HCT116 (cell line): ENCODE results near the gene ARFGAP1. TPM values are rescaled to one million over a fixed set of nuclear protein-coding genes. Genes with fewer than 3 reads are reported as not detected.

Source experiments
- ATAC-seq: fragments of 200-7000 bp; cut with Tn5 transposase; 2 replicates; pipeline ENCODE4 v1.9.1; 2020; ENCODE audit warnings: mild to moderate bottlenecking, moderate library complexity
- BruUV-seq: library from RNA; stranded (reverse); fragments of 400-500 nt; replicated peaks from 2 replicates; lab custom pipeline; 2021; lab: Mats Ljungman, UMichigan
- CTCF ChIA-PET: fragments of 300-600 bp; sonication (Branson Sonifier 250); formaldehyde crosslinking; loops from one replicate; lab custom pipeline; 2021; ENCODE audit warnings: antibody characterized with exemption; lab: Charles Lee
- POLR2A ChIA-PET: fragments of 300-600, 350-600 bp; sonication (Branson Sonifier 250); formaldehyde crosslinking; loops from one replicate; lab custom pipeline; 2021; ENCODE audit warnings: antibody characterized with exemption; lab: Charles Lee
- RAD21 ChIA-PET, 2 experiments: fragments of 300-600 bp; sonication (Branson Sonifier 250); formaldehyde crosslinking; loops; one replicate each; lab custom pipeline; 2023; ENCODE audit warnings: low total read pairs in 2 of 2; ENCODE audit not compliant: uncharacterized antibody in 2 of 2, unreplicated experiment in 2 of 2, low non-redundant PET in 1 of 2; lab: Charles Lee
- DNase-seq: peaks from one replicate; pipeline ENCODE4 v3.0.0-alpha.2; 2010; ENCODE audit warnings: low read depth, low spot score
- H2AFZ ChIP-seq: fragments of 200-600 bp; shearing (Covaris generic), sonication (generic); 2 replicates; pipeline ENCODE4 v1.6.1; 2017; ENCODE audit warnings: low read depth, mixed run types, mixed read lengths, antibody characterized with exemption, low read length; ENCODE audit not compliant: poor library complexity, severe bottlenecking
- H3K27ac ChIP-seq: 2 replicates; pipeline ENCODE4 v1.5.1; 2012; ENCODE audit warnings: low read depth, low read length
- H3K27me3 ChIP-seq: fragments of 200-600 bp; sonication (generic); 2 replicates; pipeline ENCODE4 v1.6.1; 2016; ENCODE audit warnings: mixed run types, low read length, mixed read lengths; ENCODE audit not compliant: insufficient read depth
- H3K36me3 ChIP-seq, 2 experiments: fragments of 200-500 bp in 1 of 2; fragments of 200-600 bp in 1 of 2; sonication (Bioruptor generic) in 1 of 2; sonication (generic) in 1 of 2; 2 replicates each; pipeline versions ENCODE4 v1.5.1 to v1.6.1; 2014 to 2016; ENCODE audit warnings: low read length in 2 of 2, inconsistent platforms in 1 of 2, mixed read lengths in 1 of 2, mixed run types in 1 of 2; ENCODE audit not compliant: insufficient read depth in 2 of 2, control insufficient read depth in 1 of 2
- H3K4me1 ChIP-seq, 2 experiments: fragments of 200-600 bp in 1 of 2; sonication (generic) in 1 of 2; 2 replicates each; pipeline versions ENCODE4 v1.5.1 to v1.6.1; 2012 to 2017; ENCODE audit warnings: low read length in 2 of 2, inconsistent platforms in 1 of 2, mild to moderate bottlenecking in 1 of 2, mixed read lengths in 1 of 2, mixed run types in 1 of 2, moderate library complexity in 1 of 2; ENCODE audit not compliant: insufficient read depth in 2 of 2, control insufficient read depth in 1 of 2
- H3K4me2 ChIP-seq: fragments of 200-600 bp; sonication (generic); 2 replicates; pipeline ENCODE4 v1.6.1; 2017; ENCODE audit warnings: mixed run types, low read length, mixed read lengths
- H3K4me3 ChIP-seq, 2 experiments: fragments of 200-600 bp in 1 of 2; sonication (generic) in 1 of 2; replicated peaks in 1 of 2; 2 replicates each; pipeline ENCODE4 v1.5.1; 2011 to 2016; ENCODE audit warnings: low read length in 2 of 2, control low read depth in 1 of 2, low read depth in 1 of 2, mild to moderate bottlenecking in 1 of 2, mixed read lengths in 1 of 2, mixed run types in 1 of 2
- H3K79me2 ChIP-seq: fragments of 200-600 bp; sonication (generic); 2 replicates; pipeline ENCODE4 v1.6.1; 2017; ENCODE audit warnings: mild to moderate bottlenecking, mixed run types, low read length, moderate library complexity, mixed read lengths; ENCODE audit not compliant: insufficient read depth
- H3K9ac ChIP-seq: fragments of 200-600 bp; sonication (generic); 2 replicates; pipeline ENCODE4 v1.6.1; 2016; ENCODE audit warnings: low read length, mixed read lengths
- H3K9me2 ChIP-seq: fragments of 200-600 bp; sonication (generic), shearing (Covaris generic); 2 replicates; pipeline ENCODE4 v1.6.1; 2017; ENCODE audit warnings: mixed run types, mild to moderate bottlenecking, moderate library complexity; ENCODE audit not compliant: insufficient read depth
- H3K9me3 ChIP-seq, 2 experiments: fragments of 200-500 bp in 1 of 2; fragments of 200-600 bp in 1 of 2; sonication (Bioruptor generic) in 1 of 2; sonication (generic) in 1 of 2; 2 replicates each; pipeline ENCODE4 v1.6.1; 2014 to 2017; ENCODE audit warnings: low read length in 2 of 2, mixed read lengths in 2 of 2, inconsistent platforms in 1 of 2, low read depth in 1 of 2, mild to moderate bottlenecking in 1 of 2, mixed run types in 1 of 2, moderate library complexity in 1 of 2; ENCODE audit not compliant: control insufficient read depth in 1 of 2, insufficient read depth in 1 of 2
- H4K20me1 ChIP-seq: fragments of 200-600 bp; sonication (generic), shearing (Covaris generic); 2 replicates; pipeline ENCODE4 v1.6.1; 2017; ENCODE audit warnings: mixed run types, mild to moderate bottlenecking, moderate library complexity; ENCODE audit not compliant: insufficient read depth
- CBX3 ChIP-seq: IDR thresholded peaks from 2 replicates; pipeline ENCODE4 v1.6.1; 2012; ENCODE audit warnings: low read depth
- CEBPB ChIP-seq: IDR thresholded peaks from 2 replicates; pipeline ENCODE4 v1.6.1; 2012; ENCODE audit warnings: low read depth
- EGR1 ChIP-seq: IDR thresholded peaks from 2 replicates; pipeline ENCODE4 v1.6.1; 2012; ENCODE audit warnings: low read depth
- EZH2 ChIP-seq: fragments of 200-600 bp; sonication (generic); IDR thresholded peaks from 2 replicates; pipeline ENCODE4 v1.6.1; 2017; ENCODE audit warnings: antibody characterized with exemption, mixed run types
- EZH2phosphoT487 ChIP-seq: fragments of 200-600 bp; IDR thresholded peaks from 2 replicates; pipeline ENCODE4 v1.6.1; 2018; ENCODE audit warnings: antibody characterized with exemption, borderline replicate concordance
- JUND ChIP-seq: IDR thresholded peaks from 2 replicates; pipeline ENCODE4 v1.6.1; 2012
- MAX ChIP-seq: IDR thresholded peaks from 2 replicates; pipeline ENCODE4 v1.6.1; 2012
- POLR2AphosphoS5 ChIP-seq: IDR thresholded peaks from 2 replicates; pipeline ENCODE4 v1.6.1; 2011; ENCODE audit warnings: mild to moderate bottlenecking, low read depth, low read length, moderate library complexity
- RAD21 ChIP-seq: IDR thresholded peaks from 2 replicates; pipeline ENCODE4 v1.6.1; 2012; ENCODE audit warnings: low read depth, mild to moderate bottlenecking
- SIN3A ChIP-seq: IDR thresholded peaks from 2 replicates; pipeline ENCODE4 v1.6.1; 2012; ENCODE audit warnings: low read depth
- SP1 ChIP-seq: IDR thresholded peaks from 2 replicates; pipeline ENCODE4 v1.6.1; 2012; ENCODE audit warnings: low read depth
- TCF7L2 ChIP-seq: IDR thresholded peaks from 2 replicates; pipeline ENCODE4 v1.7.0; 2011; ENCODE audit warnings: borderline replicate concordance, inconsistent platforms; ENCODE audit not compliant: insufficient read depth, insufficient read length; ENCODE audit errors: extremely low read depth
- YY1 ChIP-seq: IDR thresholded peaks from 2 replicates; pipeline ENCODE4 v1.6.1; 2011; ENCODE audit warnings: low read length, low read depth, moderate library complexity, mild to moderate bottlenecking; ENCODE audit not compliant: insufficient replicate concordance; ENCODE audit errors: extremely low read depth
- ZFX ChIP-seq: fragments of 450-650 bp; IDR thresholded peaks from 2 replicates; pipeline ENCODE4 v1.6.1; 2017
- intact Hi-C: fragments of 100-400 bp; cut with micrococcal nuclease; formaldehyde crosslinking; loops from 2 replicates; pipeline ENCODE4 v1.10.0; 2022
- total RNA-seq: library from RNA; stranded (reverse); gene quantifications from one replicate; pipeline ENCODE4 v1.2.1, GENCODE V29; 2021; ENCODE audit not compliant: unreplicated experiment
- TF ChIP-seq, protein P1 (sequence below), 3 experiments: fragments of 200-600 bp in 1 of 3; sonication (generic) in 1 of 3; IDR thresholded peaks in 2 of 3; conservative IDR thresholded peaks in 1 of 3; 2 replicates each; pipeline ENCODE4 v1.5.1; 2012 to 2017; ENCODE audit warnings: low read depth in 2 of 3, low read length in 2 of 3, antibody characterized with exemption in 1 of 3, borderline replicate concordance in 1 of 3, control low read depth in 1 of 3, mild to moderate bottlenecking in 1 of 3, mixed read lengths in 1 of 3, mixed run types in 1 of 3, moderate library complexity in 1 of 3; ENCODE audit not compliant: insufficient read depth in 1 of 3

Gene ARFGAP1
- total RNA-seq, 1 experiment from 2014 or later = 94.4 TPM

DNA sequence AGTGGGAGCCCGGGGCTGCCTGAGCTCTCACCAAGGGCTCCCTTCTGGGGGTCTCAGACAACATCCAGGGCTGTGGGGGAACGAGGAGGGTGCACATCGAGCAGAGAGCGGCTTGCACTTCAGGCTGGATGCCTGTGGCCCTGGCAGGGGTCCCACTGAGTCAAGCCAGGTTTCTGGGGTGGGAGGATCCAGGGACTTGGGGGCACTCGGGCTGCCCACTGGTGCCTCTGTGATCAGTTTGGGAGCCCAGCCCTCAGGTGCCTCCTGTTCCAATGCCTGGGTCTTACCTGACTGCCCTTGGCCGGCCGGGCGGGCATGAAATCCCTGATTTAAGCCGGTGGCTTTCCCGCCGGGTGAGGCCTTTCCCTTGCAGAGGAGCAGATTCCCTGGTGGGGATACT, 20.8 kb downstream of the ARFGAP1 start:
- CTCF ChIA-PET = no interaction called here

More for the DNA sequence above, 20.8 kb downstream of the ARFGAP1 start:
- Histone ChIP-seq H3K9ac (no peak overlapping the region), H2AFZ (no peak overlapping the region), H3K27me3 (no peaks in the 10 kb centered on the region), H3K9me3 (no peaks in the 10 kb centered on the region), H4K20me1 (no peaks in the 10 kb centered on the region), H3K4me3 (no peak overlapping the region), H3K4me1 (peaks cover 4 to 18% of the 10 kb centered on the region in 2 experiments; a peak in 3 of 4 replicates), H3K27ac (no peak overlapping the region), H3K36me3 (peaks cover 0 to 4% of the 10 kb centered on the region in 2 experiments; a peak in 1 of 4 replicates), H3K4me2 (no peak overlapping the region), H3K9me2 (no peaks in the 10 kb centered on the region), H3K79me2 (no peaks in the 10 kb centered on the region)
- ATAC-seq (no peak), DNase-seq (no peak)
- intact Hi-C loops = no loop called here
- no TSS peak for BruUV-seq
- ChIA-PET POLR2A (no interaction called here), RAD21 (no interaction called here)
- no peak for TF ChIP-seq RAD21
- no peak for TF ChIP-seq JUND
- TF ChIP-seq EZH2phosphoT487 = no peak
- TF ChIP-seq, protein P1, sequence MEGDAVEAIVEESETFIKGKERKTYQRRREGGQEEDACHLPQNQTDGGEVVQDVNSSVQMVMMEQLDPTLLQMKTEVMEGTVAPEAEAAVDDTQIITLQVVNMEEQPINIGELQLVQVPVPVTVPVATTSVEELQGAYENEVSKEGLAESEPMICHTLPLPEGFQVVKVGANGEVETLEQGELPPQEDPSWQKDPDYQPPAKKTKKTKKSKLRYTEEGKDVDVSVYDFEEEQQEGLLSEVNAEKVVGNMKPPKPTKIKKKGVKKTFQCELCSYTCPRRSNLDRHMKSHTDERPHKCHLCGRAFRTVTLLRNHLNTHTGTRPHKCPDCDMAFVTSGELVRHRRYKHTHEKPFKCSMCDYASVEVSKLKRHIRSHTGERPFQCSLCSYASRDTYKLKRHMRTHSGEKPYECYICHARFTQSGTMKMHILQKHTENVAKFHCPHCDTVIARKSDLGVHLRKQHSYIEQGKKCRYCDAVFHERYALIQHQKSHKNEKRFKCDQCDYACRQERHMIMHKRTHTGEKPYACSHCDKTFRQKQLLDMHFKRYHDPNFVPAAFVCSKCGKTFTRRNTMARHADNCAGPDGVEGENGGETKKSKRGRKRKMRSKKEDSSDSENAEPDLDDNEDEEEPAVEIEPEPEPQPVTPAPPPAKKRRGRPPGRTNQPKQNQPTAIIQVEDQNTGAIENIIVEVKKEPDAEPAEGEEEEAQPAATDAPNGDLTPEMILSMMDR (IDR thresholded peaks at IDR 0.05 in 2 of 3, conservative IDR thresholded peaks at IDR 0.05 in 1 of 3; ENCODE audit: borderline replicate concordance in 1 of 3, insufficient read depth in 1 of 3, low read depth in 2 of 3, low read length in 2 of 3) = no peak
- TF ChIP-seq YY1 = no peak
- no peak for TF ChIP-seq POLR2AphosphoS5
- no peak for TF ChIP-seq TCF7L2
- TF ChIP-seq MAX = no peak
- no peak for TF ChIP-seq EZH2
- no peak for TF ChIP-seq SIN3A
- no peak for TF ChIP-seq SP1
- TF ChIP-seq EGR1 = no peak
- no peak for TF ChIP-seq CEBPB
- TF ChIP-seq ZFX = no peak
- no peak for TF ChIP-seq CBX3
